ENCODE results near the gene S100A8.
"Not testable (repeated sequence)": the region's sequence is repeated elsewhere in the genome, so short reads cannot be mapped to it uniquely, and the experiment has no call there.

The S100A8 gene

DNA sequence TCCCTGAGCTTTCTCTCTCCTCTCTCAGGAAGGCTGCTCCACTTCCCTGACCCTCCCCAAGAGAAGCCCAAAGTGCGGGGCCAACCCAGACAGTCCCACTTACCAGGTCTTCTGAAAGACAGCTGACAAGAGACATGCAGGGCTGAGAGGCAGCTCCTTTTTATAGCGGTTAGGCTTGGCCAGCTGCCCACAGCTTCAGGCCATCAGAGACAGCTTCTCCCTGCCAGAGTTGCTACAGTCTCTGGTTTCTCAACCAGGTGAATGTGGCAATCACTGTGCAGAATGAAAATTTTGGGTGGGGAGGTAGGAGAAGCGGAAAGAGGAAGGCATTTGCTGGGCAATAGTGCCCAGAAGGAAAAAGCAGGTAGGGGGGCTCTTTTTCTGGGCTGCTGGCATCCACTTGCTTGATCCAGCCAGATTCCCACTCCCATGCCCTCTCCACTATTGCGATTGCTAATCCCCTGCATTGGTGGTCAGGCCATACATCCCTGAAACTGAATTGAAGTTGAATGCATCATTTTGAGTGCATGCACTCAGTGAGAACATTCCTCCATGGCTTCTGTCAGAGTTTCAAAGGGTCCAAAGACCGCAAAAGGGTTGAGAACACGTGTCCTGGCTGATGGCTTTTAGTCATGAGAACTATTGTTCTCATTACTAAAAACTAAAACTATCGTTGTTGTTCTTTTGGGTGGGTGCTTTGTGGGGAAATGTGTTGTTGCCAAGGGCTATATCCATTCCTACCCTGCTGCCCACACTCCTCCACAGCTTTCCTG lies at the start of gene S100A8:
TSS of gene S100A8 (minus strand) at position 136 of the 773 bp plus-strand sequence. CDS start 538 bp downstream, outside the sequence.
- peak; percentile 66 for DNase-seq

- DNase-seq = no peak
Measured at GRCh38 chr1:153439273-153439672, 48.4 kb upstream of the S100A8 start.

- no peak for DNase-seq
Measured at GRCh38 chr1:153438599-153438998, 47.7 kb upstream of the S100A8 start.

DNA sequence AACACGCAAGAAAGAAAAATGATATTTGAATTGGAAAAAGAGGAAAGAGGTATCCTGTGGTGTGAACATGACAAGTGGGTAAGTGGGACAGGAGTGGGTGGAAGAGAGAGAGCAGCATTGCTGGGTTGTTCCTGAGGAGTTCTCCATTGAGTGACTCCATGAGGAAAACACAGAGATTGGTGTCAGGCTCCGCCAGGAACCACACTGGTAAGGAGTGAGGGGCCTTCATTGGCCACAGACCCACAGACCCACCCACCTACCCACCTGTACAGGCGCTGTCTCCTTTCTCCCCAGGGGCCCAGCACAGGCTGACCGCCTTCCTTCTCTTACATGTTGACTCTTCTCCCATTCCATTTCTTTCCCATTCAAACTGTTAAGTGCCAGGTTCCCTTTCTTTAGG lies 46.4 kb upstream of the S100A8 start:
- no peak for DNase-seq

DNA sequence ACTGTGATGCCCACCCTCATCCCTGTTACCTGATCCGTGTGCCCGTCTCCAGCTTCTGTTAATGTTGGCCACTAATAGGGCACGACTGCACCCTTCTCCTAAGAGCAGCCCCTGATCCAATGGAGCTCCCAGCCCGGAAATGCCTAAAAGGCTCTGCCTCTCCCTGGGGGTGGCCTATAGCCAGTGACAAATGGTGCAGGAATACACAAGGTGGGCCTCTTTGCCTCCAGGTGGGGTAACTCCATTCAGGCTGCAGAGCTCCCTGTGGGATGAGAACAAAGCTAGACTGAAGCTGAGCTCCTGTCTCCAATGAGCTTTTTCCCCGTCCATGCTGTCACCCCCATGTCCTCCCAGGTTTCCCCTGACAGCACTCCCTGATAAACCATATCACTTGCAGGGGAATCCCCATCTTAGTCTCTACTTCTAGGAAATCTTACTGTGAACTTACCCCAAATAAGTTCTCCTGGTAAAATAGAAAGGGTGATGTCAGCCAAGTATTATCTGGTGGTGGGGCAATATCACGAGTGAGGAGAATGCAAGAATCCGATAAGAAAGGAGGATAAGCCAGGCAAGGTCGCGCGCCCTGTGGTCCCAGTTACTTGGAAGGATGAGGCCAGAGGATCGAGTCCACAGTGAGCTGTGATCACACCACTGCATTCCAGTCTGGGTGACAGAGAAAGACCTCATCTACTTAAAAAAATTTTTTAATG lies 44.0 kb upstream of the S100A8 start:
- no peak for DNase-seq

GRCh38 chr1:153432874-153433681 lies 42.2 kb upstream of the S100A8 start:
- no peak for DNase-seq

GRCh38 chr1:153431928-153432327 lies 41.1 kb upstream of the S100A8 start:
- no peak for DNase-seq

GRCh38 chr1:153431427-153431826 lies 40.6 kb upstream of the S100A8 start:
- no peak for DNase-seq

DNA sequence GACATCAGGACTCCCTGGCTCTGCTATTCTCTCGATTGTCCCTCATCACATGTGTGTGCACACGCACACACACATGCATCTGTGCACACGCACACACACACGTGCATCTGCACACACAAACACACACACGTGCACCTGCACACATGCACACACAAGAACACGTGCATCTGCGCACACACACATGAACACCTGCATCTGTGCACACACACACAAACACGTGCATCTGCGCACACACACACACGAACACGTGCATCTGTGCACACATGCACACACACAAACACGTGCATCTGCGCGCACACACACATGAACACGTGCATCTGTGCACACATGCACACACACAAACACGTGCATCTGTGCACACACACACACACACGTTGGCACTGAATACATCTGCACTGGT lies 40.1 kb upstream of the S100A8 start:
- DNase-seq = no peak

DNA sequence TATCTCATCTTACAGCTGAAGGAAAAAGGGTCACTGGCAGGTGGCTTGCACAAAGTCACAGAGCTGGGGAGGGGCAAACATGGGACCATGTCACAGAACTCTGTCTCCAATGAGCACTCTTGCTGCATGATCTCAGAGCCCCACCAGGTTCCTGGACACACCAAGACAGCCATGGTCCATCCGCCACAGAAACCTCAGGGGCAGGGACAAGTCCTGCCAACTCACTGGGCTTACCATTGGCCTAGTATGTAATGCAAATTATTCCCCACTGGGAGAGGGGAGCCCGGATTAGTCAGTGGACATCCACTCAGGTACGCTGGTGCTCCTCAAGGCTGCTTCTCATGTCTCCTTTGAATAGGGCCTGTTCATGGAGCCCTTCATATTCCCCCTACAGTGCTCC lies 39.7 kb upstream of the S100A8 start:
- no peak for DNase-seq

- no peak for DNase-seq
Measured at GRCh38 chr1:153430166-153430553, 39.3 kb upstream of the S100A8 start.

DNA sequence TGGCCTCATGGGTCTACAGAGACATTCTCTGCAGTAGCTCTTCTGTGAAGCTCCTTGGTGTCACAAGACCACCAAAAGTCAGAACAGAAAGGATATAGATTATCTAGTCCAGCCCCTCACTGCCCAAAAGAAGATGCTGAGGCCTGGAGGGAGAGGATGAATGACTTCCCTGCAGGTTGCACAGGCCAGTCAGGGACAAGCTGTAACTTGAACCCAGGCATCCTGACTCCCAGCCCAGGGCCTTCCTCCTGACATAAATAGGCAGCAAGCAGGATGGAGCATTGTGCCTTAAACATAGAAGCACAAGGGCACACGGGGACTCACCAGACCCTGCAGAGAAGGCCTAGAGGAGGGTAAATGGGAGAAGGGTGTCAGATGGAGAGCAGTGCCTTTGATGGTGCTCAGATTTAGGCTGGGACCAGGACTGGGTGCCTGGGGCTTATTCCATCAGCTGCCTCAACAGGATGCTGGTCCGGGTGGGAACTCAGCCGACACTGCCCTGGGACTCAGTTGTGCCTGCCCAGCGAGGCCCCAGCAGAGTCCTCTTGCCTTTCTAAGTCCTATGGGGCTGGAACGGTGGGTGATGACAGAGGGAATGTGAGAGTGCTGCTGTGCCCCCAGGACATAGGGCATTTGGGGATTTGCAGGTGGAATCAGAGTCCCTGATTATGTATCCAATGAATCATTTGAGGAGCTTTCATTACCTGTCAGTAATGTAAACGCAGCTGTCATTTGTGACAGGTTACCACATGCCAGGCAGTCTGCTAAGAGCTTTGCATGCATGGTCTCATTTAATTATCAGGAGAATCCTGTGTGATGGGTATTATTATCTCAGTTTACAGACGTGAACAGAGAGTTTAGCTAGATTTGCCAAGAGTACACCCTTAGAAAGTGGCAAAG lies 38.6 kb upstream of the S100A8 start:
- no peak for DNase-seq

DNA sequence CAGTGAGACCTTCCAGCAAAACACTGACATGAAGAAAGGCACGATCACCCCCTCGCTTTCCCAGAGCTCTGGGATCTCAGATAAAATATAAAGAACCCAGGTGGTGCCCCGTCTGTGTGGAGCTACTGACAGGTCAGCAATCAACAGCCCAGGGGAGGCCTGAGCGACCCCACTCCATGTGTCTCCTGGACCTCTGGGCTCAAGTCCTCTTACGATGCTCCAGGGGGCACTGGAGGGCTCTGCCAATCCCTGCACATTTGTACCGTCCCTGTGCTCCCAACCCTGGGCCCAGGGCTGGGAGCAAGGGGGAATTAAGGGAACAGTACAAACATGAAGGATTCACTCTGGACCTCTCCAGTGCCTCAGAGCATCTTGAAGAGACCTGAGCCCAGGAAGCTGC lies 37.9 kb upstream of the S100A8 start:
- no peak for DNase-seq

DNA sequence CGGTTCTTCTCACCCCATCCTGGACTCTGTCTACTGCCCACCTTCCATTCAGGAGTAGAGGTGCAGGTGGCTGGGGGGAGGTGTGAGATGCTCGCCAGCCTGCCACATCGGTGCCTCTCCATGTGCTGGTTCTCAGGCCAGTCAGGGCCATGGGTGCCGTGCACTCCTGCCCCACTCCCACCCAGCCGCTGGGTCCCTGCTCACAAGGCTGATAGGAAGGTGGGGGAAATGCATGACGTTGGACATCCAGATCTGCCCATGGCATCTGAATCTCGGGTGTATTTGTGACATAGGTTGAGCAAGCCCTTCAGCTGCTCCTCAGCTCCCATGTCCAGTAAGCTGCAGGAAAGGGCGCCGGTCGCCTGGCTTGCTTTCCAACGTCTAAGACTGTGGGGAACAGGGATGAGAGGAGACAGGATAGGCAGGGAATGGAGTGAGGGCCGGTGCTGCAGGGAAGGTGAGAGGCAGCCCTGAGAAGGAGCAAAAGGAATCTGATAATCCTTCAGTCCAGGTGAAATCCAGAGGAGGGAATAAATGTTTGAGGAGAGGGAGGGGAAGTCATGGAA lies 37.3 kb upstream of the S100A8 start:
- DNase-seq = no peak

DNA sequence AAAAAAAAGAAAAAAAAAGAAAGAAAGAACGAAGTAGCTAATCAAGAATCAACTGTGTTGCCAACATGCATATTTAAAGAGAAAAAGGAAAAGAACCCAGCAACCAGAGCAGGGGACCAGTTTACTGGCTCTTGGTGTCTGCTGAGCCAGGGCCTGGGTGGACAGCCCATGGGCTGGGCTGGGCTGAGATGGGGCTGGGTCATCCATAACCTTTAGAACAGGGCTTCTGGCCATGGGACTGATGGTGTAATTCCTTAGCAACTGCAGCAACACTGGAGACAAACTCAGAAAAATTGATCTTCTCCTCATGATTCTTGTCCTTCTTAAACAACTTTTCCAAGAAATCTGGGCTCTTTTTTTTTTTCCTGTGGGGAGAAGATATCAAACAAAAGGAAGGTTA lies 35.9 kb upstream of the S100A8 start:
- no peak for DNase-seq

- DNase-seq = peak; percentile 80
Measured at GRCh38 chr1:153422450-153423068, 31.7 kb upstream of the S100A8 start.

DNA sequence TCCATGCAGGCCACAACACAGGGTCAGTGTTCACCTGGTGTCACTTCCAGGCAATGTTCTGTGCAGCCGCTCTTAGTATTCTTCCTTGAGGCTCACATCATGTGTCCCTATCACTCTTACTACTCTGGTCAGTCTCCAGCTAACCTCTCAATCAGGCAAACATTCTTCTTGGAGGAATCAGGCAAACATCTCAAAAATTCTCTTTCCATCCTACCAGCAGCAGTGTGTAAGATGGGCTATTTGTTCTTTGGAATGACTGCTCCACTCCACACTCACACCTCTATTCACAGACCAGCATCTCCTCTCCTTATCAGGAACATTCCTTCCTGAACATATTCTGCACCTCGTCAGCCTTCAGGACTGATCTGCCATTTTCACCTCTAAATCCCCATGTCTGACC lies 29.4 kb upstream of the S100A8 start:
- DNase-seq = no peak

DNA sequence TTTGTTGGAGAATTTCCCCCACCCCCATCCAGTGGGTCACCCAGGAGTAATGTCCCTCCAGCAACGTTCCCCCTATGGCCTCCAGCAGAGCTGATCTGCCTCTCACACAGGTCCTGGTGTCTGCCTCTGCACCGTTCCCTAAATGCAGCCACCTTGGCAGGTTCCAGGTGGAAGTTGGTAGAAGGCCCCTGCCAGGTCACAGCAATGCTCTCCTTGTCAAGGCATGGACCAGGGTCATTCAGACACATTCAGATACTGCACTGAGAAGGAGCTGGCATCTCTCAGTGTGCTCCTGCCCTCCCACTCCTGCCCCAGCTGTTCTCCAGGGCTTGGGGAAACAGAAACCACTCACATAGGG lies 28.5 kb upstream of the S100A8 start:
- not testable (repeated sequence) for DNase-seq

GRCh38 chr1:153418758-153419435 lies 28.0 kb upstream of the S100A8 start:
- DNase-seq = not testable (repeated sequence)

GRCh38 chr1:153417136-153417888 lies 26.4 kb upstream of the S100A8 start:
- no peak for DNase-seq

All from suppressor macrophage treated with lipopolysaccharide for 4 hours (primary cell).